GM10847 (cell line): ENCODE measurements around the gene GRAMD2B.

Source experiments
- POLR2A ChIP-seq: IDR thresholded peaks from 2 replicates; pipeline ENCODE4 v1.6.1; 2011; ENCODE audit not compliant: insufficient read length; ENCODE audit errors: extremely low read depth

GRAMD2B gene

GRCh38 chr5:126486332-126486731, 63.1 kb downstream of the GRAMD2B start:
- TF ChIP-seq POLR2A, result no peak

- no peak for TF ChIP-seq POLR2A
Observed at GRCh38 chr5:126487596-126487995, 64.4 kb downstream of the GRAMD2B start.

GRCh38 chr5:126488443-126489065, 65.3 kb downstream of the GRAMD2B start:
- TF ChIP-seq POLR2A, result no peak

- no peak for TF ChIP-seq POLR2A
Observed at GRCh38 chr5:126490167-126490940, 67.1 kb downstream of the GRAMD2B start.

GRCh38 chr5:126492939-126493338, 69.7 kb downstream of the GRAMD2B start:
- no peak for TF ChIP-seq POLR2A

GRCh38 chr5:126494393-126494792, 71.2 kb downstream of the GRAMD2B start:
- TF ChIP-seq POLR2A, result no peak

GRCh38 chr5:126497506-126497905, 74.3 kb downstream of the GRAMD2B start:
- TF ChIP-seq POLR2A, result no peak

GRCh38 chr5:126499278-126499677, 76.1 kb downstream of the GRAMD2B start:
- no peak for TF ChIP-seq POLR2A

- TF ChIP-seq POLR2A, result no peak
Observed at GRCh38 chr5:126499853-126500342, 76.7 kb downstream of the GRAMD2B start.

GRCh38 chr5:126501448-126501847, 78.2 kb downstream of the GRAMD2B start:
- no peak for TF ChIP-seq POLR2A

GRCh38 chr5:126503602-126504104, 80.4 kb downstream of the GRAMD2B start:
- no peak for TF ChIP-seq POLR2A

GRCh38 chr5:126506079-126506478, 82.9 kb downstream of the GRAMD2B start:
- TF ChIP-seq POLR2A, result no peak

- TF ChIP-seq POLR2A, result no peak
Observed at GRCh38 chr5:126508251-126508961, 85.2 kb downstream of the GRAMD2B start.

- TF ChIP-seq POLR2A, result no peak
Observed at GRCh38 chr5:126508962-126509279, 85.7 kb downstream of the GRAMD2B start.

GRCh38 chr5:126509339-126509738, 86.1 kb downstream of the GRAMD2B start:
- no peak for TF ChIP-seq POLR2A

- TF ChIP-seq POLR2A, result no peak
Observed at GRCh38 chr5:126511961-126512360, 88.8 kb downstream of the GRAMD2B start.
